Thyroid gland (tissue), 4 donors: ENCODE results near the gene KASH5.

Experiments
- CTCF ChIP-seq, 6 experiments: fragments of 200-600 bp in 3 of 6; fragments of 450-650 bp in 3 of 6; sonication (generic) in 3 of 6; IDR thresholded peaks; one replicate each; pipeline ENCODE4 v1.5.1; 2016 to 2019; ENCODE audit warnings: antibody characterized with exemption in 6 of 6, mild to moderate bottlenecking in 2 of 6, inconsistent platforms in 1 of 6, moderate library complexity in 1 of 6
- POLR2A ChIP-seq, 2 donors: fragments of 450-650 bp; IDR thresholded peaks; one replicate each; pipeline ENCODE4 v1.6.1; 2017; ENCODE audit warnings: antibody characterized with exemption in 2 of 2, mild to moderate bottlenecking in 2 of 2, moderate library complexity in 1 of 2

GRCh38 chr19:49448432-49448786 is 60.4 kb downstream of the KASH5 start:
- TF ChIP-seq CTCF (IDR thresholded peaks at IDR 0.05) (no peak), POLR2A (IDR thresholded peaks at IDR 0.05) (no peak)
